Type B pancreatic cell (in vitro differentiated cells): Measurements from ENCODE around the gene PRDM5. TPM values are rescaled to one million over a fixed set of nuclear protein-coding genes. Genes with fewer than 3 reads are reported as not detected.

Source experiments
- DNase-seq: peaks from one replicate; pipeline ENCODE4 v3.0.0; 2021; ENCODE audit warnings: mixed read lengths; ENCODE audit not compliant: unreplicated experiment; ENCODE audit errors: extremely low spot score
- H3K27ac Mint-ChIP-seq: 2 replicates; pipeline ENCODE4 v1.8.0; 2021; ENCODE audit warnings: mild to moderate bottlenecking, mixed read lengths
- H3K27me3 Mint-ChIP-seq: 2 replicates; pipeline ENCODE4 v1.8.0; 2021; ENCODE audit warnings: mixed read lengths
- H3K36me3 Mint-ChIP-seq: 2 replicates; pipeline ENCODE4 v1.8.0; 2021; ENCODE audit warnings: mixed read lengths
- H3K4me1 Mint-ChIP-seq: one replicate; pipeline ENCODE4 v1.8.0; 2021; ENCODE audit warnings: mixed read lengths; ENCODE audit not compliant: unreplicated experiment
- H3K4me3 Mint-ChIP-seq: 2 replicates; pipeline ENCODE4 v1.8.0; 2021; ENCODE audit warnings: mild to moderate bottlenecking, mixed read lengths
- H3K9me3 Mint-ChIP-seq: 2 replicates; pipeline ENCODE4 v1.8.0; 2021; ENCODE audit warnings: mixed read lengths
- total RNA-seq: library from RNA; stranded (reverse); gene quantifications from 2 replicates; pipeline ENCODE4 v1.2.1, GENCODE V29; 2021; ENCODE audit warnings: low replicate concordance
- TF ChIP-seq, protein P1 (sequence below): fragments of 200-600 bp; sonication (generic); conservative IDR thresholded peaks from 2 replicates; pipeline ENCODE4 v1.5.0; 2021; ENCODE audit warnings: antibody characterized with exemption, mild to moderate bottlenecking

Gene PRDM5
- total RNA-seq, 1 donor from 2014 or later, result 15.7 TPM

DNA sequence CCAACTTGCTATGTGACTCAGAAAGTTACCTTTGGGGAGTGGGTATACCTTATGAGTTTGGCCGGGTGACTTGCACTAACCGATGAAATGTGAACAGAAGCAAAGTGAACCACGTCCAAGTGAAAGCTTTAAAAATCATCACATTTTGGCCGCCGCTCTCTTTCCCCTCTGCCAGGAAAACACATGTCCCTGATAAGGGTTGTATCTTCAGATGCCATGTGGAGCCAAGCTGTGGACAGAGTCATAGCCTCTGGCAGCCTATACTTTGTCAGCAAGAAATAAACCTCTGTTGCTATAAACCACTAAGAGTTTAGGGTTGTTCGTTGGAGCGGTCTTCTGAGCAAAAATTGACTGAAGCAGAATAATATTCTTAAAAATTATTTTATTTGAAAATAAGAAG, 92.3 kb downstream of the PRDM5 start:
- TF ChIP-seq, protein P1, sequence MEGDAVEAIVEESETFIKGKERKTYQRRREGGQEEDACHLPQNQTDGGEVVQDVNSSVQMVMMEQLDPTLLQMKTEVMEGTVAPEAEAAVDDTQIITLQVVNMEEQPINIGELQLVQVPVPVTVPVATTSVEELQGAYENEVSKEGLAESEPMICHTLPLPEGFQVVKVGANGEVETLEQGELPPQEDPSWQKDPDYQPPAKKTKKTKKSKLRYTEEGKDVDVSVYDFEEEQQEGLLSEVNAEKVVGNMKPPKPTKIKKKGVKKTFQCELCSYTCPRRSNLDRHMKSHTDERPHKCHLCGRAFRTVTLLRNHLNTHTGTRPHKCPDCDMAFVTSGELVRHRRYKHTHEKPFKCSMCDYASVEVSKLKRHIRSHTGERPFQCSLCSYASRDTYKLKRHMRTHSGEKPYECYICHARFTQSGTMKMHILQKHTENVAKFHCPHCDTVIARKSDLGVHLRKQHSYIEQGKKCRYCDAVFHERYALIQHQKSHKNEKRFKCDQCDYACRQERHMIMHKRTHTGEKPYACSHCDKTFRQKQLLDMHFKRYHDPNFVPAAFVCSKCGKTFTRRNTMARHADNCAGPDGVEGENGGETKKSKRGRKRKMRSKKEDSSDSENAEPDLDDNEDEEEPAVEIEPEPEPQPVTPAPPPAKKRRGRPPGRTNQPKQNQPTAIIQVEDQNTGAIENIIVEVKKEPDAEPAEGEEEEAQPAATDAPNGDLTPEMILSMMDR, result no peak
- Mint-ChIP-seq H3K9me3 (no peaks in the 10 kb centered on the region), H3K4me3 (no peak overlapping the region), H3K27ac (no peak overlapping the region), H3K4me1 (peaks cover 12% of the 10 kb centered on the region), H3K27me3 (no peaks in the 10 kb centered on the region), H3K36me3 (peaks cover 6% of the 10 kb centered on the region)
- no peak for DNase-seq

DNA sequence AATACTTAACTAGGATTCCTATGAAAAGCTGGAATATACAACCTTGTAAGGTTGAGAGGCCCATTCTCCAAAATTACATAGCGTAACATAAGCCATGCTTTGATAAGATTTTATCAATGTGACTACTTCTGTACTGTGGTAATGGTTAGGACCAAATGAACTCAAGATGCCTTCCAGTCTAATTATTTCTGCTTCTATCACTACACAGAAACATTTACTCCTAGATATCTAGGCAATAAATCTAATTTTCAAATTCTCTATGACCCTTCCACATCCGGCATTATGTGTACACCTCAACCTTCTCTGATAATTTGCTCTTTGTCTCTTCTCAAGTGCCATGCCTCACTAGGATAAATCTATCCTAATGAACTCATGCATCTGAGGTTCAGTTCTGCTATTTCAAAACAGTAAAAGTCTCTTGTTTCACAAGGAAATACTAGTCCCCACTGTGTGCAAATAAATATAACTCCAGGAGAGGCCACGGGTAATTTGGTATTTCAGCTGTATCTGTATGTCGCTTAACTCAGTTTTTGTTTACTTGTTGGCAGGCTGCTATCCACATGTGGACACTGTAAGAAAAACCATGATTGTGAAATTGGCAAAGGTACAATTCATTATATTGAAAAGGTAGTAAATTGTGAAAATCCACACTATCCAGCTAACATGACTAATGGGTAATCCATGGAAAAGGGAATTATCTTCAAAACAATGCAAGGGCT, 93.3 kb downstream of the PRDM5 start:
- H3K4me3 Mint-ChIP-seq, result no peak overlapping the region
- TF ChIP-seq, protein P1, result no peak
- H3K27me3 Mint-ChIP-seq, result no peaks in the 10 kb centered on the region
- H3K9me3 Mint-ChIP-seq, result no peaks in the 10 kb centered on the region
- no peaks in the 10 kb centered on the region for H3K36me3 Mint-ChIP-seq
- DNase-seq, result no peak
- no peak overlapping the region for H3K27ac Mint-ChIP-seq
- peaks cover 13% of the 10 kb centered on the region for H3K4me1 Mint-ChIP-seq

DNA sequence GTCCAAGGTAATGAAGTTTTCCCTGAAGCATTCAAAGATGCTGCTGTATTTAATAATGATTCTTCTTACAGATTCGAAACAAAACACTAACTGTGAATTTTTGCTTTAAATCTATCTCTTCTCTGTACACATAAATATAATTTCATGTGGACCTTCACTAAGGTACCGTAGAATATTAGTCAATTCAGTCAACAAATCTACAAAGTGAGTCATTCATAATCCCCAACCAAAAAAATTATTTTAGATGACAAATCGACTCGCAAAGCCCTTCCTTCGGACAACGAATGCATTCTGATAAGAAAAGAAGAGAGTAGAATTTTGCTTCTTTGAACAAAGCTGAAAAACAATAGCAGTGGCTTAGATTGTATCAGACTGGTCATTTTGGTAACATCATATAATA, 95.7 kb downstream of the PRDM5 start:
- H3K4me3 Mint-ChIP-seq, result no peak overlapping the region
- H3K27me3 Mint-ChIP-seq, result no peaks in the 10 kb centered on the region
- H3K36me3 Mint-ChIP-seq, result no peaks in the 10 kb centered on the region
- H3K4me1 Mint-ChIP-seq, result peaks cover 13% of the 10 kb centered on the region
- H3K27ac Mint-ChIP-seq, result no peak overlapping the region
- DNase-seq, result no peak
- TF ChIP-seq, protein P1, result no peak
- H3K9me3 Mint-ChIP-seq, result no peaks in the 10 kb centered on the region

DNA sequence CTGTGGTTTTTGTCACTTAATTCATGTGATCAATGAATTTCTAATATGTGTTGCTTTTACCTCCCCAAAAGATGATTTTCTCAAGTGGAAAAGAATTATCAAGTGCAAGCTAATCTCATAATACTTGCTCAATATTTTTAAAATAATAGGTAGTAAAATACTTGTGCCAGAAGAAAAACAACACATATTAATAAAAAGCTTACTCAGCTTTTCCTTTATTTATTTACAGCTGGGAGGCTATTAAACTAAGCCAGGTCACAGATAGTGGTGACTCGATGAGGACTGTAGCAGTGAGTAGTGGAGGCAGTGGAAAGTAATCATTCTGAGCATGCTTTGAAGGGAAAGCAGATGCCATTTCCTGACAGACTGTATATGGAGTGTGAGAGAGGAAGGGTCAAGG, 96.1 kb downstream of the PRDM5 start:
- Mint-ChIP-seq H3K9me3 (no peaks in the 10 kb centered on the region), H3K36me3 (no peaks in the 10 kb centered on the region), H3K27me3 (no peaks in the 10 kb centered on the region), H3K4me3 (no peak overlapping the region), H3K27ac (no peak overlapping the region), H3K4me1 (peaks cover 13% of the 10 kb centered on the region)
- TF ChIP-seq, protein P1, result no peak
- DNase-seq, result no peak

DNA sequence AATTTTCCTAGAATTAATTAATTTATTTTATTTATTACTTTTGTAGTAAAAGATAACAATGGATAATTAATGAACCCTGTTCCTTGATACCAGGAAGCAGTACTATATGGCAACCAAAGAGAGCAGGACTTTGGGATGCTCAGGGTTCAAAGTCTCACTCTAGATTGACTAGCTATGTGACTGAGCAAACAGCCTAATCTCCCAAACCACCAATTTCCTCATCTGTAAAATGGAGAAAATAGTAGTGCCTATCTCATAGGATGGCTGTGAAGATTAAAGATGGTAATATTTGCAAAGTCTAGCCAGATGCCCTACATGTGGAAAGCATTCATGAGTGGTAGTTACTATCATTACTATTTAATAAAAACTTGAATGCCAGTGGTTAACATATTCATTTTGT, 97.6 kb downstream of the PRDM5 start:
- Mint-ChIP-seq H3K27ac (no peak overlapping the region), H3K27me3 (no peaks in the 10 kb centered on the region), H3K4me1 (peaks cover 13% of the 10 kb centered on the region), H3K4me3 (no peak overlapping the region), H3K36me3 (no peaks in the 10 kb centered on the region), H3K9me3 (no peaks in the 10 kb centered on the region)
- TF ChIP-seq, protein P1, result no peak
- no peak for DNase-seq
